Neural cell (in vitro differentiated cells): ENCODE measurements around the gene RNF13. TPM values are rescaled to one million over a fixed set of nuclear protein-coding genes. Genes with fewer than 3 reads are reported as not detected.
"Not testable (repeated sequence)": the region's sequence is repeated elsewhere in the genome, so short reads cannot be mapped to it uniquely, and the experiment has no call there.

ENCODE experiments used
- H2AFZ ChIP-seq: fragments of 200-600, 300-800 bp; sonication (generic), shearing (Covaris generic); 2 replicates; pipeline ENCODE4 v1.6.0; 2014; ENCODE audit warnings: low read depth, mild to moderate bottlenecking, antibody characterized with exemption, low read length, moderate library complexity
- H3F3A ChIP-seq: fragments of 200-600 bp; shearing (Covaris generic); 2 replicates; pipeline ENCODE4 v1.6.1; 2016; ENCODE audit warnings: mild to moderate bottlenecking, moderate library complexity, mixed read lengths, antibody characterized with exemption, low read length; ENCODE audit not compliant: insufficient read depth, poor library complexity, severe bottlenecking
- H3K27ac ChIP-seq: fragments of 200-600, 300-800 bp; sonication (generic), shearing (Covaris generic); 2 replicates; pipeline ENCODE4 v1.5.1; 2014; ENCODE audit warnings: mild to moderate bottlenecking, low read length, moderate library complexity
- H3K27me3 ChIP-seq: fragments of 300-800, 200-600 bp; sonication (generic), shearing (Covaris generic); 2 replicates; pipeline ENCODE4 v1.6.0; 2014; ENCODE audit warnings: mild to moderate bottlenecking, low read depth, low read length, moderate library complexity; ENCODE audit not compliant: insufficient read depth
- H3K36me3 ChIP-seq: fragments of 300-800, 200-600 bp; sonication (generic), shearing (Covaris generic); 2 replicates; pipeline ENCODE4 v1.5.1; 2014; ENCODE audit warnings: mild to moderate bottlenecking, antibody characterized with exemption, low read length, moderate library complexity; ENCODE audit not compliant: insufficient read depth
- H3K4me2 ChIP-seq: fragments of 300-800, 200-600 bp; sonication (generic), shearing (Covaris generic); 2 replicates; pipeline ENCODE4 v1.6.0; 2014; ENCODE audit warnings: mild to moderate bottlenecking, low read length
- H3K4me3 ChIP-seq: fragments of 300-800, 200-600 bp; sonication (generic), shearing (Covaris generic); 2 replicates; pipeline ENCODE4 v1.5.1; 2014; ENCODE audit warnings: mild to moderate bottlenecking, low read length, moderate library complexity
- H3K79me2 ChIP-seq: fragments of 200-600 bp; shearing (Covaris generic); replicated peaks from 2 replicates; pipeline ENCODE4 v1.6.0; 2014; ENCODE audit warnings: mild to moderate bottlenecking, low read length, moderate library complexity; ENCODE audit not compliant: insufficient read depth
- H3K9ac ChIP-seq: fragments of 300-800, 200-600 bp; sonication (generic), shearing (Covaris generic); 2 replicates; pipeline ENCODE4 v1.6.1; 2016; ENCODE audit warnings: mild to moderate bottlenecking, low read length, mixed read lengths
- H3K9me2 ChIP-seq: fragments of 200-600 bp; shearing (Covaris generic); 2 replicates; pipeline ENCODE4 v1.6.1; 2016; ENCODE audit warnings: mild to moderate bottlenecking, low read length, mixed read lengths; ENCODE audit not compliant: insufficient read depth
- H3K9me3 ChIP-seq: fragments of 200-600, 300-800 bp; sonication (generic), shearing (Covaris generic); 2 replicates; pipeline ENCODE4 v1.6.1; 2016; ENCODE audit warnings: mild to moderate bottlenecking, mixed run types, low read length, moderate library complexity, mixed read lengths
- H4K20me1 ChIP-seq: fragments of 200-600 bp; shearing (Covaris generic); 2 replicates; pipeline ENCODE4 v1.6.1; 2016; ENCODE audit warnings: mild to moderate bottlenecking, mixed run types; ENCODE audit not compliant: insufficient read depth
- EP300 ChIP-seq: fragments of 450-650 bp; conservative IDR thresholded peaks from 2 replicates; pipeline ENCODE4 v1.6.1; 2014; ENCODE audit warnings: antibody characterized with exemption, mild to moderate bottlenecking, moderate library complexity; ENCODE audit not compliant: poor library complexity, severe bottlenecking
- EZH2 ChIP-seq: fragments of 200-600, 300-800 bp; shearing (Covaris generic), sonication (generic); IDR thresholded peaks from 2 replicates; pipeline ENCODE4 v1.6.1; 2014; ENCODE audit warnings: antibody characterized with exemption, low read length, borderline replicate concordance, mild to moderate bottlenecking; ENCODE audit not compliant: insufficient read depth, poor library complexity, severe bottlenecking
- MXI1 ChIP-seq: fragments of 450-650 bp; conservative IDR thresholded peaks from 2 replicates; pipeline ENCODE4 v1.6.1; 2014; ENCODE audit warnings: antibody characterized with exemption, mild to moderate bottlenecking; ENCODE audit not compliant: poor library complexity, severe bottlenecking
- POLR2AphosphoS5 ChIP-seq: IDR thresholded peaks from 2 replicates; pipeline ENCODE4 v1.6.1; 2012
- RAD21 ChIP-seq: fragments of 450-650 bp; conservative IDR thresholded peaks from 2 replicates; pipeline ENCODE4 v1.6.1; 2014; ENCODE audit warnings: antibody characterized with exemption, mild to moderate bottlenecking, moderate library complexity
- SMC3 ChIP-seq: fragments of 450-650 bp; conservative IDR thresholded peaks from 2 replicates; pipeline ENCODE4 v1.6.1; 2014; ENCODE audit warnings: antibody characterized with exemption, mild to moderate bottlenecking, moderate library complexity; ENCODE audit not compliant: poor library complexity
- TAF1 ChIP-seq: IDR thresholded peaks from 2 replicates; pipeline ENCODE4 v1.6.1; 2012; ENCODE audit warnings: low read depth
- polyA plus RNA-seq: library from polyadenylated mRNA; depleted of rRNA; stranded (reverse); fragments of >200 nt; gene quantifications from 2 replicates; pipeline ENCODE4 v1.2.3, GENCODE V29; 2014
- TF ChIP-seq, protein P1 (sequence below): IDR thresholded peaks from 2 replicates; pipeline ENCODE4 v1.6.1; 2012; ENCODE audit warnings: borderline replicate concordance
- TF ChIP-seq, protein P2 (sequence below): fragments of 450-650 bp; IDR thresholded peaks from 2 replicates; pipeline ENCODE4 v1.5.1; 2014; ENCODE audit warnings: antibody characterized with exemption, mild to moderate bottlenecking, moderate library complexity; ENCODE audit not compliant: poor library complexity, severe bottlenecking

RNF13 gene
- polyA plus RNA-seq, 1 donor from 2014 or later, result 52.3 TPM

DNA sequence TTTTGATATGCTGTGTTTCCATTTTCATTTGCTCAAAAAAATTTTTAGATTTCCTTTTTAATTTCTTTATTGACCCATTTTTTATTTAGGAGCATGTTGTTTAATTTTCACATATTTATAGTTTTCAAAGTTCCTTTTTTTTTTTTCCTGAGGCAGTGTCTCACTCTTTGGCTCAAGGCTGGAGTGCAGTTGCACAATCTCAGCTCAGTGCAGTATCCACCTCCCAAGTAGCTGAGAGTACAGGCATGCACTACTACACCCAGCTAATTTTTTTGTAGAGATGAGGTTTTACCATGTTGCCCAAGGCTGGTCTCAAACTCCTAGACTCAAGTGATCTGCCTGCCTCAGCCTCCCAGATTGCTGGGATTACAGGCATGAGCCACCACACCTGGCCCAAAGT, 121.5 kb downstream of the RNF13 start:
- TF ChIP-seq SMC3, result no peak
- TF ChIP-seq MXI1, result no peak
- TF ChIP-seq EZH2, result no peak
- TF ChIP-seq, protein P1, sequence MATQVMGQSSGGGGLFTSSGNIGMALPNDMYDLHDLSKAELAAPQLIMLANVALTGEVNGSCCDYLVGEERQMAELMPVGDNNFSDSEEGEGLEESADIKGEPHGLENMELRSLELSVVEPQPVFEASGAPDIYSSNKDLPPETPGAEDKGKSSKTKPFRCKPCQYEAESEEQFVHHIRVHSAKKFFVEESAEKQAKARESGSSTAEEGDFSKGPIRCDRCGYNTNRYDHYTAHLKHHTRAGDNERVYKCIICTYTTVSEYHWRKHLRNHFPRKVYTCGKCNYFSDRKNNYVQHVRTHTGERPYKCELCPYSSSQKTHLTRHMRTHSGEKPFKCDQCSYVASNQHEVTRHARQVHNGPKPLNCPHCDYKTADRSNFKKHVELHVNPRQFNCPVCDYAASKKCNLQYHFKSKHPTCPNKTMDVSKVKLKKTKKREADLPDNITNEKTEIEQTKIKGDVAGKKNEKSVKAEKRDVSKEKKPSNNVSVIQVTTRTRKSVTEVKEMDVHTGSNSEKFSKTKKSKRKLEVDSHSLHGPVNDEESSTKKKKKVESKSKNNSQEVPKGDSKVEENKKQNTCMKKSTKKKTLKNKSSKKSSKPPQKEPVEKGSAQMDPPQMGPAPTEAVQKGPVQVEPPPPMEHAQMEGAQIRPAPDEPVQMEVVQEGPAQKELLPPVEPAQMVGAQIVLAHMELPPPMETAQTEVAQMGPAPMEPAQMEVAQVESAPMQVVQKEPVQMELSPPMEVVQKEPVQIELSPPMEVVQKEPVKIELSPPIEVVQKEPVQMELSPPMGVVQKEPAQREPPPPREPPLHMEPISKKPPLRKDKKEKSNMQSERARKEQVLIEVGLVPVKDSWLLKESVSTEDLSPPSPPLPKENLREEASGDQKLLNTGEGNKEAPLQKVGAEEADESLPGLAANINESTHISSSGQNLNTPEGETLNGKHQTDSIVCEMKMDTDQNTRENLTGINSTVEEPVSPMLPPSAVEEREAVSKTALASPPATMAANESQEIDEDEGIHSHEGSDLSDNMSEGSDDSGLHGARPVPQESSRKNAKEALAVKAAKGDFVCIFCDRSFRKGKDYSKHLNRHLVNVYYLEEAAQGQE, result no peak
- no peak for TF ChIP-seq POLR2AphosphoS5
- no peaks in the 10 kb centered on the region for H3K36me3 ChIP-seq
- no peaks in the 10 kb centered on the region for H3K27me3 ChIP-seq
- no peak overlapping the region for H2AFZ ChIP-seq
- no peaks in the 10 kb centered on the region for H3K9me2 ChIP-seq
- H3K27ac ChIP-seq, result no peak overlapping the region
- H3F3A ChIP-seq, result no peaks in the 10 kb centered on the region
- no peak overlapping the region for H3K4me3 ChIP-seq
- H3K9me3 ChIP-seq, result no peaks in the 10 kb centered on the region
- H4K20me1 ChIP-seq, result no peaks in the 10 kb centered on the region
- no peak overlapping the region for H3K9ac ChIP-seq
- H3K79me2 ChIP-seq, result no peaks in the 10 kb centered on the region
- no peak overlapping the region for H3K4me2 ChIP-seq

DNA sequence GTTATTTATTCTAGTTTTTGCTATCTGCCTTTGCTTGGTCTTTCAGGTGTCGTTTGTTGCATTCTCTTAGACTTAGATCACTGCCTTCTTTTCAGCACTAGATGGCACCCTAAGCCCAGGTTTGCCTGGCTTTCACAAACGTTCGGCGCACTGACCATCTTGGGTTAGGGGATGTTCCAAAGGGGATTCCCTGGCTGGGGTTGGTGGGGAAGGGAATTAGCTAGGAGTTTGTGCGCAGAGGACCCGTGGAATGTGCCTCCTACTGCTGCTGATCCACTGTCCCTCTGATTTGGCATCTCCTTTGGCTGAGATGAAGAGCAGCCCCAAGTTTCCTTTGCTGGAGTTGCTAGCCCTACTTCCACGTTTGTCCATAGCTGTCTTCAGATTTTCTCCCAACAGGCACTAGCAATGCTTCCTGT, 123.8 kb downstream of the RNF13 start:
- no peak overlapping the region for H3K9ac ChIP-seq
- H4K20me1 ChIP-seq, result no peaks in the 10 kb centered on the region
- no peak overlapping the region for H3K27ac ChIP-seq
- H3K9me2 ChIP-seq, result no peaks in the 10 kb centered on the region
- no peaks in the 10 kb centered on the region for H3K9me3 ChIP-seq
- H3K27me3 ChIP-seq, result no peaks in the 10 kb centered on the region
- no peak overlapping the region for H3K4me2 ChIP-seq
- H3F3A ChIP-seq, result no peaks in the 10 kb centered on the region
- no peak for TF ChIP-seq EP300
- TF ChIP-seq MXI1, result no peak
- TF ChIP-seq, protein P1, result no peak
- TF ChIP-seq POLR2AphosphoS5, result no peak
- no peak for TF ChIP-seq TAF1
- TF ChIP-seq EZH2, result no peak
- peak; percentile 51 for TF ChIP-seq RAD21
- TF ChIP-seq SMC3, result peak; percentile 38
- TF ChIP-seq, protein P2, sequence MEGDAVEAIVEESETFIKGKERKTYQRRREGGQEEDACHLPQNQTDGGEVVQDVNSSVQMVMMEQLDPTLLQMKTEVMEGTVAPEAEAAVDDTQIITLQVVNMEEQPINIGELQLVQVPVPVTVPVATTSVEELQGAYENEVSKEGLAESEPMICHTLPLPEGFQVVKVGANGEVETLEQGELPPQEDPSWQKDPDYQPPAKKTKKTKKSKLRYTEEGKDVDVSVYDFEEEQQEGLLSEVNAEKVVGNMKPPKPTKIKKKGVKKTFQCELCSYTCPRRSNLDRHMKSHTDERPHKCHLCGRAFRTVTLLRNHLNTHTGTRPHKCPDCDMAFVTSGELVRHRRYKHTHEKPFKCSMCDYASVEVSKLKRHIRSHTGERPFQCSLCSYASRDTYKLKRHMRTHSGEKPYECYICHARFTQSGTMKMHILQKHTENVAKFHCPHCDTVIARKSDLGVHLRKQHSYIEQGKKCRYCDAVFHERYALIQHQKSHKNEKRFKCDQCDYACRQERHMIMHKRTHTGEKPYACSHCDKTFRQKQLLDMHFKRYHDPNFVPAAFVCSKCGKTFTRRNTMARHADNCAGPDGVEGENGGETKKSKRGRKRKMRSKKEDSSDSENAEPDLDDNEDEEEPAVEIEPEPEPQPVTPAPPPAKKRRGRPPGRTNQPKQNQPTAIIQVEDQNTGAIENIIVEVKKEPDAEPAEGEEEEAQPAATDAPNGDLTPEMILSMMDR, result peak; percentile 45
- H3K36me3 ChIP-seq, result no peaks in the 10 kb centered on the region
- H3K79me2 ChIP-seq, result no peaks in the 10 kb centered on the region
- H3K4me3 ChIP-seq, result no peak overlapping the region
- H2AFZ ChIP-seq, result no peak overlapping the region

DNA sequence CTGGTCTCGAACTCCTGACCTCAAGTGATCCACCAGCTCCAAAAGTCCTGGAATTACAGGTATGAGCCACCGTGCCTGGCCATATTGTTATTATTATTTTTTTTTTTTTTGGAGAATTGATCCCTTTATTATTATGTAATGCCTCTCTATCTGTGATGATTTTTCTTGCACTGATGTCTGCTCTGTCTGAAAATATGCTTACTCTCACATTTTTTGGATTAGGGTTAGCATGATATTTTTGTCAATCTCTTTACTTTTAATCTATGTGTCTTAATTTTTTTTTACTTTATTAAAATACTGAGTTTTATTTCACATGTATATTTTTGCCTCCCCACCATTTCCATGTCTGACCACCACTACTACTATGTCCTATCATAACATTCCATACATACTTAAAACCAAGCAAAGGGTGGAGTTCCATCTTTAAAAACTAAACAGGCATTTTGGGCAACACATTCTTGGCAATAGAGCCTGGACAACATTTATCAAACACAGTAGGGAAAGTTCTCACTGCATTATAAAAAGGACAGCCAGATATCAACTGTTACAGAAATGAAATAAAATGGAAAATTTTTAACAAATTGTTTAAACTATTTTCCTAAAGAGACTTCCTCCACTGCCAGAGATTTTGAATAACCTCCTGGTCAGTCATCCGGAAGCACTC, 125.5 kb downstream of the RNF13 start:
- H3K9me3 ChIP-seq, H3F3A ChIP-seq: not testable (repeated sequence)

More for the DNA sequence above, 125.5 kb downstream of the RNF13 start:
- H3K9me2 ChIP-seq, H4K20me1 ChIP-seq, H3K36me3 ChIP-seq, H2AFZ ChIP-seq, H3K4me2 ChIP-seq, H3K27ac ChIP-seq, H3K79me2 ChIP-seq, H3K9ac ChIP-seq, H3K27me3 ChIP-seq, H3K4me3 ChIP-seq: not testable (repeated sequence)
